AG04449 (cell line): Measurements from ENCODE around the gene S100A9.

Source experiments
- CTCF ChIA-PET: fragments of 350-600 bp; formaldehyde crosslinking; extraction: SDS; loops from one replicate; lab custom pipeline; 2021; ENCODE audit warnings: antibody characterized with exemption; lab: Yijun Ruan, JAX
- POLR2A ChIA-PET: fragments of 400-600, 350-600 bp; formaldehyde crosslinking; extraction: SDS; loops from one replicate; lab custom pipeline; 2020; ENCODE audit warnings: antibody characterized with exemption, inconsistent platforms; lab: Yijun Ruan, JAX
- DNase-seq: peaks from one replicate; pipeline ENCODE4 v3.0.0-alpha.2; 2010; ENCODE audit warnings: low read depth, low spot score
- H3K4me3 ChIP-seq: 2 replicates; pipeline ENCODE4 v1.5.1; 2011; ENCODE audit warnings: low read depth, mild to moderate bottlenecking, control low read depth, low read length
- CTCF ChIP-seq: IDR thresholded peaks from one replicate; pipeline ENCODE4 v1.5.1; 2011; ENCODE audit warnings: mild to moderate bottlenecking, moderate library complexity, low read length, control low read depth, inconsistent platforms; ENCODE audit not compliant: insufficient read depth; ENCODE audit errors: missing control alignments

Gene S100A9

DNA sequence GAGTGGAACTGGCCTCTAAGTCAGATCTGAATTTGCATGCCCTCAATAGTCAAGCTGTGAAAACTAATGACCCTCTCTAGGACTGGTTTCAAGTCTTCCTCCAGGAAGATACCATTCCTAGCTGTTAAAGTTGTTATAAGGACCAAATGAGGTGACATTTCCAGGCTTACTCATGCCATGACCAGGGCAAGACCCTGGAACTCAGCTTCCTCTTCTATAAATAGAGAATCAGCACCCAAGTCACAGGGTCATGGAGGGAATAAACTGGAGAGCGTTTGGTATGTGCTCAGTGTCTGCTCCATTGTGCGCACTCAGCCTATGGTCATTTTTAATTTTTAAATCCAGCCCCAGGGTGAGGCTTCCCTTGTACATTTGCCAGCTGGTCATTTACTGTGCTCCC lies 2.5 kb downstream of the S100A9 start:
- no peak overlapping the region for H3K4me3 ChIP-seq
- CTCF ChIA-PET = interaction anchor here (1.3 to 14.9 kb wide), 2 partner anchors 8 to 132 kb away, joined by 5 to 527 read pairs; no protein-coding TSS in a partner anchor
- no peak for TF ChIP-seq CTCF
- POLR2A ChIA-PET = interaction anchor here (0.6 kb wide), 1 partner anchor 174 kb away, joined by 3 read pairs; no protein-coding TSS in a partner anchor
- no peak for DNase-seq

DNA sequence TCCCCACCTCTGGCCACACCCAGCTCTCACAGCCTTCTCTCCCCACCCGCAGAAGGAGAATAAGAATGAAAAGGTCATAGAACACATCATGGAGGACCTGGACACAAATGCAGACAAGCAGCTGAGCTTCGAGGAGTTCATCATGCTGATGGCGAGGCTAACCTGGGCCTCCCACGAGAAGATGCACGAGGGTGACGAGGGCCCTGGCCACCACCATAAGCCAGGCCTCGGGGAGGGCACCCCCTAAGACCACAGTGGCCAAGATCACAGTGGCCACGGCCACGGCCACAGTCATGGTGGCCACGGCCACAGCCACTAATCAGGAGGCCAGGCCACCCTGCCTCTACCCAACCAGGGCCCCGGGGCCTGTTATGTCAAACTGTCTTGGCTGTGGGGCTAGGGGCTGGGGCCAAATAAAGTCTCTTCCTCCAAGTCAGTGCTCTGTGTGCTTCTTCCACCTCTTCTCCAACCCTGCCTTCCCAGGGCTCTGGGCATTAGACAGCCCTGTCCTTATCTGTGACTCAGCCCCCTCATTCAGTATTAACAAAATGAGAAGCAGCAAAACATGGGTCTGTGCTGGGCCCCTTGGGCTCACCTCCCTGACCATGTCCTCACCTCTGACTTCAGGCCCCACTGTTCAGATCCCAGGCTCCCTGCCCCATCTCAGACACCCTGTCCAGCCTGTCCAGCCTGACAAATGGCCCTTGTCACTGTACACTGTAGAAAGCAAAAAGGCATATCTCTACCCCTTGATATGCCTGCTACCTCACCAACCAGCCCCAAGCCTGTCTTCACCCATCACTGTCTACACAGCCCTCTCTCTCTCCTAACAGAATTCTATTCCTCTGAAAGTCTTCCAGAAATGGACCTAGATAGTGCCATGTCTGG lies 3.2 kb downstream of the S100A9 start:
- CTCF ChIA-PET = interaction anchor here (1.3 to 14.9 kb wide), 2 partner anchors 9 to 131 kb away, joined by 5 to 527 read pairs; no protein-coding TSS in a partner anchor
- H3K4me3 ChIP-seq = no peak overlapping the region
- no peak for DNase-seq
- no peak for TF ChIP-seq CTCF
- POLR2A ChIA-PET = interaction anchor here (0.6 kb wide), 1 partner anchor 173 kb away, joined by 3 read pairs; no protein-coding TSS in a partner anchor

- no peak overlapping the region for H3K4me3 ChIP-seq
- CTCF ChIA-PET = interaction anchor here (0.8 to 14.9 kb wide), 2 partner anchors 9 to 130 kb away, joined by 4 to 527 read pairs; no protein-coding TSS in a partner anchor
- POLR2A ChIA-PET = no interaction called here
- no peak for TF ChIP-seq CTCF
- DNase-seq = no peak
Measured at GRCh38 chr1:153361480-153362109, 3.9 kb downstream of the S100A9 start.

GRCh38 chr1:153362187-153362775 lies 4.6 kb downstream of the S100A9 start:
- ChIA-PET POLR2A (no interaction called here), CTCF (interaction anchor here (0.8 to 14.9 kb wide), 2 partner anchors 10 to 129 kb away, joined by 4 to 527 read pairs; no protein-coding TSS in a partner anchor)
- H3K4me3 ChIP-seq = no peak overlapping the region
- no peak for DNase-seq
- TF ChIP-seq CTCF = no peak

GRCh38 chr1:153363641-153364040 lies 6.0 kb downstream of the S100A9 start:
- POLR2A ChIA-PET = no interaction called here
- no peak for DNase-seq
- no peak overlapping the region for H3K4me3 ChIP-seq
- CTCF ChIA-PET = interaction anchor here (0.6 kb wide), 1 partner anchor 11 kb away, joined by 3 read pairs; no protein-coding TSS in a partner anchor
- no peak for TF ChIP-seq CTCF
